PC-9 (cell line): ENCODE measurements around the gene ZC3H14.

ENCODE experiments used
- EZH2 ChIP-seq: fragments of 200-600 bp; sonication (generic); IDR thresholded peaks from 2 replicates; pipeline ENCODE4 v1.8.0; 2017; ENCODE audit warnings: antibody characterized with exemption, low read depth
- TF ChIP-seq, protein P1 (sequence below): fragments of 200-600 bp; sonication (generic); conservative IDR thresholded peaks from 2 replicates; pipeline ENCODE4 v1.6.1; 2017; ENCODE audit warnings: mixed run types, antibody characterized with exemption, mild to moderate bottlenecking, moderate library complexity

DNA sequence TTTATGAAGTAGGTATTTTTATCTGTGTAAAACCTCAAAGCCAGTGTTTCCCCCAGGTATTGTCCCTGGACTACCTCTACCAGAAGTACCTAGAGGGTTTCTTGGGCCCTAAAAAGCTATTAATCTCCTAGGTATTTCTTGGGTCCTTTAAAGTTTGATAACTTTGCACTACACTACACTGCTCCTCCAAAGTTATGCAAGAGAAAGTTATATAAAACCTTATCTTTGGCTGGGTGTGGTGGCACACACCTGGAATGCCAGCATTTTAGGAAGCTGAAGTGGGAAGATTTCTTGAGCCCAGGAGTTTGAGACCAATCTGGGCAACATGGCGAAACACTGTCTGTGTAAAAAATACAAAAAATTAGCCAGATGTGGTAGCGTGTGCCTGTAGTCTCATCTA is 42.9 kb upstream of the ZC3H14 start:
- TF ChIP-seq, protein P1, sequence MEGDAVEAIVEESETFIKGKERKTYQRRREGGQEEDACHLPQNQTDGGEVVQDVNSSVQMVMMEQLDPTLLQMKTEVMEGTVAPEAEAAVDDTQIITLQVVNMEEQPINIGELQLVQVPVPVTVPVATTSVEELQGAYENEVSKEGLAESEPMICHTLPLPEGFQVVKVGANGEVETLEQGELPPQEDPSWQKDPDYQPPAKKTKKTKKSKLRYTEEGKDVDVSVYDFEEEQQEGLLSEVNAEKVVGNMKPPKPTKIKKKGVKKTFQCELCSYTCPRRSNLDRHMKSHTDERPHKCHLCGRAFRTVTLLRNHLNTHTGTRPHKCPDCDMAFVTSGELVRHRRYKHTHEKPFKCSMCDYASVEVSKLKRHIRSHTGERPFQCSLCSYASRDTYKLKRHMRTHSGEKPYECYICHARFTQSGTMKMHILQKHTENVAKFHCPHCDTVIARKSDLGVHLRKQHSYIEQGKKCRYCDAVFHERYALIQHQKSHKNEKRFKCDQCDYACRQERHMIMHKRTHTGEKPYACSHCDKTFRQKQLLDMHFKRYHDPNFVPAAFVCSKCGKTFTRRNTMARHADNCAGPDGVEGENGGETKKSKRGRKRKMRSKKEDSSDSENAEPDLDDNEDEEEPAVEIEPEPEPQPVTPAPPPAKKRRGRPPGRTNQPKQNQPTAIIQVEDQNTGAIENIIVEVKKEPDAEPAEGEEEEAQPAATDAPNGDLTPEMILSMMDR: no peak
- no peak for TF ChIP-seq EZH2
